HepG2 (cell line): ENCODE measurements around the gene RAI14. TPM values are rescaled to one million over a fixed set of nuclear protein-coding genes. Genes with fewer than 3 reads are reported as not detected.

Source experiments
- ATAC-seq: fragments of 200-7000 bp; cut with Tn5 transposase; 3 replicates; pipeline ENCODE4 v1.9.1; 2020; ENCODE audit warnings: mild to moderate bottlenecking, moderate library complexity
- BruUV-seq: library from RNA; stranded (reverse); fragments of 400-500 nt; replicated peaks from 2 replicates; lab custom pipeline; 2021; lab: Mats Ljungman, UMichigan
- CTCF ChIA-PET: fragments of 300-600 bp; formaldehyde crosslinking; extraction: SDS; loops from one replicate; lab custom pipeline; 2021; ENCODE audit warnings: low total read pairs, inconsistent platforms, low intra/inter-chr PET ratio; lab: Yijun Ruan, JAX
- POLR2A ChIA-PET: fragments of 350-600 bp; sonication (Branson Sonifier 250); formaldehyde crosslinking; loops from one replicate; lab custom pipeline; 2020; ENCODE audit warnings: antibody characterized with exemption, inconsistent platforms; lab: Yijun Ruan, JAX
- DNase-seq: peaks from one replicate; pipeline ENCODE4 v3.0.0-alpha.2; 2015; ENCODE audit warnings: low spot score
- FAIRE-seq: peaks from 3 replicates; lab custom pipeline; 2011; peaks lifted over from hg19 to GRCh38; lab: Jason Lieb, UNC
- H2AFZ ChIP-seq: one replicate; pipeline ENCODE4 v1.6.1; 2011; ENCODE audit warnings: low read length, inconsistent platforms
- H3K27ac ChIP-seq: fragments of 300-600 bp; 3 replicates; pipeline ENCODE4 v1.8.0; 2011; ENCODE audit warnings: mixed run types, mild to moderate bottlenecking, mixed read lengths, low read length, inconsistent platforms; ENCODE audit not compliant: insufficient read depth; ENCODE audit errors: extremely low read length
- H3K27me3 ChIP-seq, 2 experiments: fragments of 200-600 bp in 1 of 2; 2 replicates in 1 of 2; 3 replicates in 1 of 2; pipeline versions ENCODE4 v1.6.0 to v1.8.0; 2011; ENCODE audit warnings: low read length in 2 of 2, mild to moderate bottlenecking in 2 of 2, moderate library complexity in 2 of 2, inconsistent platforms in 1 of 2; ENCODE audit not compliant: insufficient read depth in 2 of 2, control insufficient read depth in 1 of 2
- H3K36me3 ChIP-seq, 2 experiments: fragments of 200-600 bp in 1 of 2; replicated peaks in 1 of 2; 2 replicates in 1 of 2; 3 replicates in 1 of 2; pipeline versions ENCODE4 v1.5.1 to v1.8.0; 2011; ENCODE audit warnings: low read length in 2 of 2, inconsistent platforms in 1 of 2; ENCODE audit not compliant: insufficient read depth in 2 of 2, control insufficient read depth in 1 of 2
- H3K4me1 ChIP-seq: 2 replicates; pipeline ENCODE4 v1.5.1; 2012; ENCODE audit warnings: low read length, inconsistent platforms; ENCODE audit not compliant: insufficient read depth
- H3K4me2 ChIP-seq: 2 replicates; pipeline ENCODE4 v1.6.0; 2011; ENCODE audit warnings: low read depth, low read length, inconsistent platforms
- H3K4me3 ChIP-seq, 3 experiments: fragments of 200-600 bp in 1 of 3; sonication (generic), shearing (Covaris generic) in 1 of 3; replicated peaks in 1 of 3; 2 replicates each; pipeline ENCODE4 v1.5.1; 2011 to 2016; ENCODE audit warnings: low read length in 3 of 3, inconsistent platforms in 2 of 3, low read depth in 2 of 3, mild to moderate bottlenecking in 2 of 3, control low read depth in 1 of 3, mixed read lengths in 1 of 3; ENCODE audit not compliant: insufficient read depth in 1 of 3
- H3K79me2 ChIP-seq: one replicate; pipeline ENCODE4 v1.6.1; 2011; ENCODE audit warnings: low read length, inconsistent platforms; ENCODE audit not compliant: insufficient read depth
- H3K9ac ChIP-seq: 2 replicates; pipeline ENCODE4 v1.6.0; 2011; ENCODE audit warnings: mild to moderate bottlenecking, low read depth, low read length, inconsistent platforms; ENCODE audit not compliant: insufficient read depth
- H3K9me3 ChIP-seq: 2 replicates; pipeline ENCODE4 v1.5.1; 2012; ENCODE audit warnings: mild to moderate bottlenecking, low read length
- H4K20me1 ChIP-seq: 2 replicates; pipeline ENCODE4 v1.6.0; 2011; ENCODE audit warnings: inconsistent platforms, mild to moderate bottlenecking, low read length, moderate library complexity; ENCODE audit not compliant: insufficient read depth
- ELF1 ChIP-seq: sonication (generic); formaldehyde crosslinking; IDR thresholded peaks from 2 replicates; pipeline ENCODE4 v1.4.0; 2020; ENCODE audit warnings: missing genetic modification reagents
- FOXO4 ChIP-seq: sonication (generic); formaldehyde crosslinking; conservative IDR thresholded peaks from 2 replicates; pipeline ENCODE4 v1.8.1; 2023; ENCODE audit warnings: missing genetic modification reagents
- KAT8 ChIP-seq: IDR thresholded peaks from 2 replicates; pipeline ENCODE4 v1.6.1; 2016; ENCODE audit warnings: missing genetic modification reagents, missing compliant biosample characterization
- MAFK ChIP-seq, 2 experiments: IDR thresholded peaks in 1 of 2; conservative IDR thresholded peaks in 1 of 2; 2 replicates each; pipeline ENCODE4 v1.6.1; 2011; ENCODE audit warnings: improper control_type of control experiment in 2 of 2, low read length in 2 of 2
- RBAK ChIP-seq: sonication (generic); formaldehyde crosslinking; IDR thresholded peaks from 2 replicates; pipeline ENCODE4 v1.5.1; 2020; ENCODE audit warnings: mild to moderate bottlenecking, missing genetic modification reagents
- SETDB1 ChIP-seq: sonication (generic); formaldehyde crosslinking; IDR thresholded peaks from 2 replicates; pipeline ENCODE4 v1.5.1; 2020; ENCODE audit warnings: missing genetic modification reagents, mild to moderate bottlenecking, borderline replicate concordance
- TBL1XR1 ChIP-seq: fragments of 150-350 bp; IDR thresholded peaks from 2 replicates; pipeline ENCODE4 v1.6.1; 2014; ENCODE audit warnings: borderline replicate concordance, low read length; ENCODE audit not compliant: partially characterized antibody
- TBX3 ChIP-seq: fragments of 450-650 bp; IDR thresholded peaks from 2 replicates; pipeline ENCODE4 v1.6.1; 2017; ENCODE audit warnings: antibody characterized with exemption, mild to moderate bottlenecking, inconsistent platforms, borderline replicate concordance
- ZNF12 ChIP-seq: sonication (generic); formaldehyde crosslinking; IDR thresholded peaks from 2 replicates; pipeline ENCODE4 v1.5.0; 2020; ENCODE audit warnings: missing genetic modification reagents
- ZNF557 ChIP-seq: sonication (generic); formaldehyde crosslinking; IDR thresholded peaks from 2 replicates; pipeline ENCODE4 v1.4.0; 2020; ENCODE audit warnings: missing genetic modification reagents
- ZNF558 ChIP-seq: sonication (generic); formaldehyde crosslinking; IDR thresholded peaks from 2 replicates; pipeline ENCODE4 v1.9.0; 2022; ENCODE audit warnings: mild to moderate bottlenecking, missing genetic modification reagents, borderline replicate concordance
- ZNF674 ChIP-seq: sonication (generic); formaldehyde crosslinking; IDR thresholded peaks from 2 replicates; pipeline ENCODE4 v1.5.0; 2020; ENCODE audit warnings: low read depth, mild to moderate bottlenecking, missing genetic modification reagents
- ZNF781 ChIP-seq: sonication (generic); formaldehyde crosslinking; IDR thresholded peaks from 2 replicates; pipeline ENCODE4 v1.5.1; 2020; ENCODE audit warnings: borderline replicate concordance, mild to moderate bottlenecking, missing genetic modification reagents; ENCODE audit errors: not compliant biosample characterization
- ZSCAN31 ChIP-seq: sonication (generic); formaldehyde crosslinking; IDR thresholded peaks from 2 replicates; pipeline ENCODE4 v1.5.0; 2020; ENCODE audit warnings: low read depth, mild to moderate bottlenecking, missing genetic modification reagents
- in situ Hi-C: cut with HindIII; loops from 2 replicates; pipeline ENCODE4 v1.10.0; 2017; ENCODE audit warnings: low pct_unique_long_range_greater_than_20kb; ENCODE audit not compliant: extremely low pct_ligation_motif_present
- intact Hi-C: fragments of 100-400 bp; cut with micrococcal nuclease; formaldehyde crosslinking; loops from one replicate; pipeline ENCODE4 v1.10.0; 2022; ENCODE audit not compliant: unreplicated experiment
- polyA plus RNA-seq, 8 experiments: library from polyadenylated mRNA; depleted of rRNA in 3 of 8; stranded (reverse) in 7 of 8; unstranded in 1 of 8; fragments of >200 nt; fragmentation: Illumina TruSeq in 4 of 8; extraction: Trizol in 4 of 8; gene quantifications; 2 replicates each; pipeline versions ENCODE4 v1.2.1 to v1.2.3, GENCODE V29; 2011 to 2016; ENCODE audit warnings: low read depth in 4 of 8, missing spikeins in 1 of 8, mixed read lengths in 1 of 8; ENCODE audit not compliant: insufficient read depth in 1 of 8
- total RNA-seq, 5 experiments: library from RNA; depleted of rRNA; stranded (reverse); fragments of >200 nt; fragmentation: Illumina TruSeq; extraction: Trizol; gene quantifications; 2 replicates each; pipeline ENCODE4 v1.2.3, GENCODE V29; 2016; ENCODE audit warnings: low read depth in 1 of 5

RAI14 gene
- total and polyA plus RNA-seq, 2 of the 13 experiments (the other 11 are each of a cell fraction or from before 2014, with no cell fraction given): 12.6 to 18.2 TPM

DNA sequence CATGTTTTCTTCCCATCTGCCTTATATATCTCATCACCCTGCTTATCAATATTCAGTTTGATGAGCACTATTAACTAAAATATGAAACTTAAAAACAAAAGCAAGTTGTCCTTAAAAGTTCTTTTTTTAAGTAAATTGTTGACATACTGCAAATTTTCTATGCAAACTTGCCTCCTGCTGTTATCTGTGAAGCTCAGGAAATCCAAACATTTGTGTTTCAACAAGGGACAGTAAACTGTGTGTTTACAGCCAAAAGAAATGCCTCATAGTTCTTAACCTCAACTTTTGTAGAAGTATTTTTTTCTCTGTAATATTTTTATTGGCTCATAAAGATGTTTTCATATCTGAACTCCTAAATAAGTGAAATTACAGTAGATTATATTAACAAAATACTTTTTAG lies 175.2 kb downstream of the RAI14 start:
- ATAC-seq (no peak), FAIRE-seq (no peak), DNase-seq (no peak)
- peaks cover 7 to 14% of the 10 kb centered on the region in 2 experiments; a peak in 4 of 5 replicates for H3K36me3 ChIP-seq
- H4K20me1 ChIP-seq: no peaks in the 10 kb centered on the region
- H3K27ac ChIP-seq: no peak overlapping the region
- no peaks in the 10 kb centered on the region for H3K4me1 ChIP-seq
- ChIA-PET POLR2A (no interaction called here), CTCF (no interaction called here)
- H3K9ac ChIP-seq: no peak overlapping the region
- H2AFZ ChIP-seq: no peak overlapping the region
- BruUV-seq: no TSS peak
- H3K4me3 ChIP-seq: no peak overlapping the region
- TF ChIP-seq FOXO4: no peak
- no peak for TF ChIP-seq TBL1XR1
- TF ChIP-seq ZNF557 (CRISPR knock-in tag): no peak
- TF ChIP-seq ZSCAN31 (CRISPR knock-in tag): no peak
- TF ChIP-seq MAFK (conservative IDR thresholded peaks at IDR 0.05 in 1 of 2, IDR thresholded peaks at IDR 0.05 in 1 of 2; ENCODE audit: low read length in 2 of 2): no peak
- TF ChIP-seq ZNF558 (CRISPR knock-in tag): no peak
- no peak for TF ChIP-seq SETDB1 (CRISPR knock-in tag)
- no peak for TF ChIP-seq KAT8 (CRISPR knock-in tag)
- TF ChIP-seq ZNF781 (CRISPR knock-in tag): no peak
- no peak for TF ChIP-seq ZNF674 (CRISPR knock-in tag)
- no peak for TF ChIP-seq TBX3
- TF ChIP-seq ZNF12 (CRISPR knock-in tag): no peak
- no peak for TF ChIP-seq RBAK (CRISPR knock-in tag)
- TF ChIP-seq ELF1: no peak
- in situ Hi-C loops: no loop called here
- no peaks in the 10 kb centered on the region for H3K79me2 ChIP-seq
- H3K4me2 ChIP-seq: no peak overlapping the region
- H3K27me3 ChIP-seq: no peaks in the 10 kb centered on the region
- H3K9me3 ChIP-seq: no peaks in the 10 kb centered on the region
- intact Hi-C loops: loop anchor here (10.0 kb wide), 1 partner anchor 77 kb away; no protein-coding TSS in a partner anchor
